Left renal cortex interstitium (tissue), 4 donors: ENCODE results near the gene C14orf119. TPM values are rescaled to one million over a fixed set of nuclear protein-coding genes. Genes with fewer than 3 reads are reported as not detected.

Experiments
- DNase-seq, 4 donors: peaks; one replicate each; pipeline ENCODE4 v3.0.0-alpha.2; 2013; ENCODE audit warnings: low read depth in 4 of 4, low spot score in 2 of 4, missing footprints in 1 of 4
- polyA plus RNA-seq, 4 donors: library from polyadenylated mRNA; unstranded; fragments of 120-200 nt; gene quantifications; one replicate each; pipeline ENCODE4 v1.2.1, GENCODE V29; 2013; ENCODE audit not compliant: insufficient read length in 4 of 4

The C14orf119 gene
- polyA plus RNA-seq, 4 donors: 67.4 to 95.9 (median 73.9) TPM

GRCh38 chr14:23058654-23059504, 36.4 kb upstream of the C14orf119 start:
- DNase-seq: no peak

- DNase-seq: no peak
Observed at GRCh38 chr14:23060536-23061260, 34.6 kb upstream of the C14orf119 start.

DNA sequence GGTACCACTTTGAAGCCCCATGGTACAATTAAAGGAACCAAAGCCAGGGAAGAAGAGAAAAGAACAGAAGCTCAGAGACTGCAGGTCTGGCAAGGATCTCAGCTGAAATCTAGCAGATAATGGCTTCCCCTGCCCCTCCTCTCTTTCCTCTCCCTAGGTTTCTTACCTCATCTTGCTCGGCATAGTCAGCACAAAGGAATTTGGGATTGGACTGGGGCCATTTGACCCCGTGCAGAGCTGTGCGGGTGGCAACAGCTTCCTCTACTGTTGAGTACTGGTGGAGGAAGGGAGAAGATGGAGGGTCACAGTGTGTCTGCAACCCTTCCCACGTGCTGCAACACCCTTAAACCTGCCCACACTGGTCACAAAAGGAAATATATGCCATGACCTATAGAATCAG, 33.3 kb upstream of the C14orf119 start:
- no peak for DNase-seq

- no peak for DNase-seq
Observed at GRCh38 chr14:23063601-23064000, 31.7 kb upstream of the C14orf119 start.

DNA sequence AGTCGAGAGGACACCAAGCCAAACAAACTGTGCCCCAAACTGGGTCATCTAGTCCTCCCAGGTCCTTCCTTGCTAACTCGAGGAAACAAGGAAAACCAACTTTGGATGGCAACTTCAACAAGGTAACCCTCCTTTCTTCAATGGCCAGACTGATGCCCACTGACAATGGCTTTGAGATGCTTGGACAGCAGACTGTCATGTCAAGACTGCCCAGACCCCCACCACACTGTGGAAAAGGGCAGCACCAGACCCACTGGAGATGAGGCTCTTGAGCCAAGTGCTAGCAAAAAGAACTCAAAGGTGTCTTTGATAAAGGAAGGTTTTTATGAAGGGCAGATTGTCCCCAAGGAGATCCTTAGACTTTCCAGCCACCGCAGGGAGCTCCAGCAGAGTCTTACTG, 28.9 kb upstream of the C14orf119 start:
- DNase-seq: no peak

DNA sequence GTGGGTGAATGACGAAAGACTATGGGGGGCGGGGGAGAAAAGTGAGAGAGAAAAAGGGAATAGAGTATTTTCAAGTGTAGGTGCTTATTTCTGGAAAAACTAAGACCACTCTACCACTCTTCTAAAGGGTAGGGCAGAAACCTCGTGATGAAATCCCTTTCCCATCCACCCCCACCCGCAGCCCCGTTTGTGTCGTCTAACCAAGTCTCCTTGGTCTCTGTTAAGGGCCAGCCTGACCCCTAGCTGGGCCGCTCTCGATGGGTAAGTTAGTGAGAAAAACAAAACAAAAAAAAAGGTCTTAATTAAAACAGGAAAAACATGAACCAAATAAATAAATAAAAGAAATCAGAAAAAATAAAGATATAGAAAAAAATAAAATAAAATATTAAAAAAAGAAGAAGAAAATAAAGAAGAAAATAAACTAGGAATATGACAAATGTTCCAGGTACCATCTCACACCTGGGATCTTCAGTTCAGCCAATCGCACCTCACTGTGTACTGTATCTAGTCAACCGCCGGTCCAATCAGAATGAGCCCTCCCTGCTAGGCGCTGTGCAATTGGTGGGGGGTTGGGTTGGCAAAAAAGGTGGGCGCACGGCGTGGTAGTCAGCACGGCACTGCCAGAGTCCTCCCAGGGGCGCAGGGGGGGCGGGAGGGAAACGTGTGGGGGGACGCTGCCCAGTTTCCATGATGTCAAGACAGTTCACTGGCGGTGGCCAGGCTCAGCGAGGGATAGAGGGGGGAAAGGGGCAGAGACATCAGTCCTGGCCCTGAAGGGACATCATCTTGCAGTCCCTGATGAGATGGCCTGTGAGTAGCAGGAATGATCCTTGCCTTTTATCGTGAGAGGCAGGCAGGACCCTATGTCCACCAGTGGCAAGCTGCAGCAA, 28.2 kb upstream of the C14orf119 start:
- DNase-seq: no peak

DNA sequence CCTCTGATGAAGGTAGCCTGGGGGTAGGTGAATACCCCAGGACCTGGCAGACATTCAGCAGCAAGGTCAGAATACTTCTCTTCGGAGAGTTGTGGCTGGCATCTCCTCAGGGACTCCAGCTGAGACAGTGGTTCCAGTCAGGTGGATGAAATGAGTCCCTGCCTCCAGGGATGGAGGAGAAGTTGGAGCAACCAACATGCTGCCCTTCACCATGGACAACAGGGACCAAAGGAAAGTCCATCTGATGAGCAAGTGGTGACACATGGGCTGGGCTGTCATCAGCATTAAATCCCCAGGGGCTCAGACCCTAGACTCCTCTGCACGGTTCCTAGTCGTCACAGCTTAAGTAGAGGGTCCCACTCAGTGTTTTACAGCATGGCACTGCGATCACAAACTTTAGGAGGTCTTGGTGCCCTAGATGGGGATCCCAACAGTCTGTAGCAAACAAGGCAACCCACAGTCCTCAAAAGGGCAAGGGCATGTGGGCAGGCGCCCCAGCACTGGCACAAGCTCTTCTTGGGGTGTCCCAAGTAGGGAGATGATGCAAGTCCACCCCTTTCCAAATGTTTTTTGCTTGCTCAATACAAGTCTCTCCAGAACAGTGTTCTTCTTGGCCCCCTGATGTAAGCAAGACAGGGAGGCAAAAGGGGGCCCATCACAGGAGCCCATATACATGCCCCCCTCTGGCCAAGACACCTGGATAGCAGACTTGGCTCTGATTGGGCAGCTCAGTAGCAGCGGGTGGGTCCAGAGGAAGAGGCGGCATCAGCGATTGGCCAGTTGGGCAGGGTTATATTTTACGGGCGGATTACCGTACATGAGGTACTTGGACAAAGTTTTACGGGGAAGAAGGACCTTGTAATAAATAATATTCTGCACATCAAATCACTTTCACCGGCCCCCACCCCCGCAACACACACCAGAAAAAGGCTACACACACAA, 27.2 kb upstream of the C14orf119 start:
- DNase-seq: no peak

GRCh38 chr14:23068789-23069412, 26.4 kb upstream of the C14orf119 start:
- DNase-seq: peak; percentile 74 to 93 (median 76)

- no peak for DNase-seq
Observed at GRCh38 chr14:23069413-23069806, 25.9 kb upstream of the C14orf119 start.

DNA sequence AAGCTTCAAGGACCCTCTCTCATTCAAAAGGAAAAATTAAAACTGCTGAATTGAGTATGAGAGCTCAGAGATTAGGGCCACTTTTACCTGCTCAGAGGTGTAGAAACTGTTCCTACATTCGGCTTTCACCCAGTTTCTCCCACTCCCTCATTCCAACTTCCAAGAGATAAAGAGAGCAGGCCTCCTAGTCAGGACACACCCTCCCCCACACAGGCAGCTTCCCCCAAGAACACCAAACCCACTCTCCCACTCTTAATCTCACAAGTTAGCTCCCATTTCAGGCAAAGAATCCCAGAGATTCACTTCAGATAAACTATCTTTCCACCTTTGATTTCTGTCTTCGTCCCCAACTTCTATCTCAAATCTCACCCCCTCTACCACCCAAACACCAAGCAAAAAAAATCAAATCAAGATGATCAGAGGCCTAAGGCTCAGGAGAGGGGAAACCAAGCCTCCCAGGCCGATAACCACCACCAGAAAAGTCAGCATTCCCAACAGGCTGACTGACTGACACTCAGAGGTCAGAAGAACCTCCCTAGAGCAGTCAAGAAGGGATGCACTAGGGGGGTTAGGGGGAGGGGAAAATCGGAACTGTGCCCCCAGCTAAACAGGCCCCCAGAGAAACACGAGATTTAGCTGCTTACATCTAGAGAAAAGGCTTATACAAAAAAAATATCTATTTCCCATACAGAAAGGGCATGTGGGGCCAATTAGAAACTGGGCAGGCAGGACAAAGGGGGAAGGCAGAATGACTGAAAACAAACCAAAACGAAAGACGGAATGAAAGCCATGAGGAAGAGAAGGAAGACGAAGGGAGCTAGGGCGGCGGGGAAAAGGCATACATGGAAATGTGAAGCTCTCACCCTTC, 24.8 kb upstream of the C14orf119 start:
- no peak for DNase-seq

DNA sequence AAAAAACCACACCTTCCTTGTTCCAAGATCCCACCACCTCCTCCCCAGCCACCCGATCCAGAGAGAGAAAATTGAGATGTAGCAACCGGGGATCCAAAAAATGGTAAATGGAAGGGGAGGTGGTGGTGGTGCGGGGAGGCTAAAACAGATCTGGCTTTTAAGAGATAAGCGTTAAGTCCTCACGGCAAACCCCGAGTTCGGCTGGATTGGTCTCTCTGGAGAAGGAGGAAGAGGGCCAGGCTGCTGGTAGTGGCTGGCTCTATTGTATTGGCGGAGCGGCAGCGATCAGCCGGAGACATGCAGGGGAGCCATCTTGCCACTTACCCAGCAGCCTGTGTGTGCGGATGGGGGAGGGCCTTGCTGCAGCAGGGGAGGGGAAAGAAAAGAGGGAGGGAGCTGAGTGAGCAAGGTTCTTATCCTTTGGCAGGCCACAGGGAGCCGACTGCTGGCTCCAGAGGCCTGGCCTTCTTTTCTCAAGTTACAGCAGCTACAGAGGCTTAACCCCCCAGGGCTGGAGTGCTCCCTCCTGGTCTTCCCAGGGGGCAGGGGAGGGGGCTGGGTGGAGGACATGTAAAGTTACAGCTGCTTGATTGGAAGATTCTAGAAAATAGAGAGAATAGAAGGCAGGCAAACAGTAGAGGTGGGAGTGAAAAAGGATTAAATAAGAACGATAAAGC, 23.9 kb upstream of the C14orf119 start:
- peak in 2 of 4 donors; percentile 77 to 88 for DNase-seq

DNA sequence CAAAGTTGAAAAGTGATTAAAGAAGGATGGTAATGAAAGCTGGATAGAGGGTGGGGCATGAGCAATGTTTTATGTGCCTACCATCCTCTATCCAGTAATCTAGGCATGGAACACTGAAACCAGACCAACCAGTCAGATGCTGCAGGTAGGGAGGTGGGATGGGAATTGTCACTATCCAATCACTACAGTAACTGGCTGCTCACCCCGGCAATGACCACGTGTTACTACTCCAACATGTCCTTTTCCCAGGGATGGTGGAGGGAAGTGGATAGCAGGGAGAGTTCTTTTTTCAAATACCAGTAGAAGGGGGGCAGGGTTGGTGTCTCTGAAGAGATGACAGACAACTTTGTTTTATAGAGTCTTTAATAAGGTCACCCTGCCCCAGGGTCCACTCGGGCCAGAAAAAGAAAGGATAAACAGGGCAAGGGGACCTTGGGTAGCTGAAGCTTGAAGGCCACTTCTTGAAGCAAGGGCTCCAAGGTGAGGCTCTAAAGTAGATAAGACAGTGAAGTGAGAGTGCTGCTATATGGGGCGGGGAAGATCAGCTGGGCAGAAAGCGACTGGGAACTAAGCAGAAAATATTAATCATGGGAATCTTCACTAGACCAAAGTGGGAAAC, 23.3 kb upstream of the C14orf119 start:
- no peak for DNase-seq

- no peak for DNase-seq
Observed at GRCh38 chr14:23074906-23075305, 20.4 kb upstream of the C14orf119 start.

- DNase-seq: no peak
Observed at GRCh38 chr14:23076785-23077408, 18.4 kb upstream of the C14orf119 start.

- no peak for DNase-seq
Observed at GRCh38 chr14:23077962-23078361, 17.3 kb upstream of the C14orf119 start.

GRCh38 chr14:23078692-23079116, 16.6 kb upstream of the C14orf119 start:
- no peak for DNase-seq

GRCh38 chr14:23079716-23080115, 15.6 kb upstream of the C14orf119 start:
- DNase-seq: no peak
